ENCODE measurements around the gene ATP6V0C. TPM values are rescaled to one million over a fixed set of nuclear protein-coding genes. Genes with fewer than 3 reads are reported as not detected.

The ATP6V0C gene
- total and polyA plus RNA-seq, 2 of the 13 experiments (the other 11 are each of a cell fraction or from before 2014, with no cell fraction given), result 10.4 to 20.1 TPM

- peak; percentile 37 for TF ChIP-seq TFE3 (CRISPR knock-in tag; IDR thresholded peaks at IDR 0.05)
- TF ChIP-seq AGO1 (IDR thresholded peaks at IDR 0.05; ENCODE audit: low read depth, low read length, poor library complexity, severe bottlenecking), result no peak
- TF ChIP-seq FLYWCH1 (CRISPR knock-in tag; IDR thresholded peaks at IDR 0.05), result no peak
- no peak for TF ChIP-seq ZNF619 (CRISPR knock-in tag; IDR thresholded peaks at IDR 0.05)
- no peak for TF ChIP-seq MED13 (CRISPR knock-in tag; IDR thresholded peaks at IDR 0.05)
- TF ChIP-seq ZNF367 (CRISPR knock-in tag; IDR thresholded peaks at IDR 0.05; ENCODE audit: borderline replicate concordance), result no peak
- no peak for TF ChIP-seq SP1 (IDR thresholded peaks at IDR 0.05)
- peak; percentile 31; the same call in 1 of the 2 replicates for TF ChIP-seq SP1 (CRISPR knock-in tag; IDR thresholded peaks at IDR 0.05)
- TF ChIP-seq PTBP1 (IDR thresholded peaks at IDR 0.05; ENCODE audit: low read depth, low read length, poor library complexity, severe bottlenecking), result no peak
- TF ChIP-seq KLF6 (CRISPR knock-in tag; IDR thresholded peaks at IDR 0.05), result 0 out of 2 replicates have a peak, but pooled peaks have one; percentile 40
- no peak for TF ChIP-seq PBX3 (CRISPR knock-in tag; IDR thresholded peaks at IDR 0.05; ENCODE audit: borderline replicate concordance)
- peak; percentile 76; the same call in 1 of the 2 replicates for TF ChIP-seq SPEN (CRISPR knock-in tag; IDR thresholded peaks at IDR 0.05; ENCODE audit: low read depth)
- TF ChIP-seq ZBTB10 (CRISPR knock-in tag; IDR thresholded peaks at IDR 0.05; ENCODE audit: borderline replicate concordance), result no peak
- TF ChIP-seq SYNCRIP (IDR thresholded peaks at IDR 0.05; ENCODE audit: insufficient read depth, low read depth, low read length), result no peak
- TF ChIP-seq ZNF598 (CRISPR knock-in tag; IDR thresholded peaks at IDR 0.05; ENCODE audit: borderline replicate concordance), result no peak
- TF ChIP-seq ZNF878 (CRISPR knock-in tag; IDR thresholded peaks at IDR 0.05), result no peak
- no peak for TF ChIP-seq USF2 (IDR thresholded peaks at IDR 0.05; ENCODE audit: low read depth, low read length)
- no peak for TF ChIP-seq USF2 (CRISPR knock-in tag; IDR thresholded peaks at IDR 0.05; ENCODE audit: borderline replicate concordance)
- peak; percentile 33; the same call in 1 of the 2 replicates for TF ChIP-seq ZFP1 (CRISPR knock-in tag; IDR thresholded peaks at IDR 0.05)
- TF ChIP-seq ZNF660 (CRISPR knock-in tag; IDR thresholded peaks at IDR 0.05; ENCODE audit: borderline replicate concordance, low read depth), result no peak
- peak; percentile 34; the same call in 1 of the 2 replicates for TF ChIP-seq IRF9 (CRISPR knock-in tag; IDR thresholded peaks at IDR 0.05; ENCODE audit: borderline replicate concordance)
- TF ChIP-seq RFX3 (CRISPR knock-in tag; IDR thresholded peaks at IDR 0.05), result no peak
These were observed 28.7 kb upstream of the ATP6V0C start (continued) for GRCh38 chr16:2484898-2485508.
